SKM-1 (cell line): ENCODE measurements around the gene ARSJ.
A peak's percentile ranks its signal among the peaks of the same experiment; 100 is the strongest.
"Not testable (repeated sequence)": the region's sequence is repeated elsewhere in the genome, so short reads cannot be mapped to it uniquely, and the experiment has no call there.

Experiments used
- DNase-seq: peaks from one replicate; lab custom pipeline; 2025; ENCODE audit not compliant: unreplicated experiment; lab: John Stamatoyannopoulos, UW

Gene ARSJ

DNA sequence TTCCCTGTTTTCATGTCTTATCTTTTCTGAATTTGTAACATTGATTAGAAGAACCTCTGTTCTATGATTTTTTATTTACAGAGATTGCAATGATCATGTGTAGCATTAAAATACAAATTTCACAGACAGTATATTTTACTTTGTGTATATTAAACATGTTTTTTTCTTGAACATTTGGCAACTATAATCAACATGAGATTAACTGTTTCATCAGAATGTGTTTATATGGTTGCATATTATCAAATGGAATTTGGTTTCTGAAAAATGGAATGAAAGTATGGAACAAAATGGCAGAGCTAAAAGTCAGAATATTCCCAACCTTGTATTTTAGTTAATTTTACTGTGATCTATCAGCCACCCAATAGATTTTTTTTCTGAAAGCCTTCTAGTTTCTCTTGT, 19.9 kb downstream of the ARSJ start:
- DNase-seq, result no peak

DNA sequence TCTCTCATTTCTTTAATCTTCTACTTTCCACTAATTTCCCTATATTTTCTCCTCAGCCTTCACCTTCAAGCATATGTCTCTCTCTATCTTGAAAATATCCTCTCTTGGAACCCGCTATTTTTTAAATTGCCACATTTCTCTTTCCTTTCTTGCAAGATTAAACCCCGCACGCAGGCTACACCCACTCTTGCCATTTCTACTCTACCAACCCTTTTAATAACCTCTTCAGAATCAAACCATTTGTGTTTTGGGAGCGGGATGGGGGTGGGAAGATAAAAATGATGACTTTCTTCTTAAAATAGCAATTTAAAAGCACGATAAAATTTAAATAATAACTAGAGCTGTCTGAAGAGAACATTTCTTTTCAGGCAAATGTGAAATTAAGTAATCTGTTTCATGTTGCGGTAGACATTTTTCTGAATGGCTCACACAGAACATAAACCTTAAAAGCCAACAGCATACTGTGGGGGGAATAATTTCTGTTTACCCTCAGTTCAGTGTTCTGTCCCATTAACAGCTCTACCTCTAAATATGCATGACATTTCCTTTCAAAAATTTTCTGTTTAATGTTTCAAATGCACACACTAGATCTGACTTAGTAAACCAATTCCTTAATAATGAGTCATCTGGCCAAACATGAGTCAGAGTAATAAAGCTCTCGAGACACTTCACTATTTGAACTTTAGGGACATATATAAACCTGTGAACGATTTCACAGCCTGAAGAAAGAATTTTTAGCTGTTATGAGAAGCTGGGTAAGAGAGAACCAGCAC, 20.5 kb downstream of the ARSJ start:
- DNase-seq, result no peak

DNA sequence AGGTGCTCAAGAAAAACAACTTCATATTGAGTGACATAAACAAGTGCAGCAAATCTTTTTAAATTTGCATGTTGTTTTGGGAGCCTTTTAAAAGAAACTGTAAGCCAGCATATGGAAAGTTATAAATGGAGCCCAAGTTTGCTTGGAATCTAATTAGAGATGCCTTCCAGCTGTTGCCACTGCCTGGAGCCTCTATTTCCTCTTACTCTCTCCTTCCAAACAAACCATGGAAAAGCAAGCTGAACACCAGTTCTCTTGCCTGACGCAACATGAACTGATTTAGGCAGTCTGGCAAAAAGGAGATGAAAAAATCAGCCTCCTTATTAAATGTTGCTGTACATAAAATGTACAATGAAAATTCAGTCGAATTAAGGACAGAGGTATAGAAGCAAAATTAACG, 21.5 kb downstream of the ARSJ start:
- no peak for DNase-seq

DNA sequence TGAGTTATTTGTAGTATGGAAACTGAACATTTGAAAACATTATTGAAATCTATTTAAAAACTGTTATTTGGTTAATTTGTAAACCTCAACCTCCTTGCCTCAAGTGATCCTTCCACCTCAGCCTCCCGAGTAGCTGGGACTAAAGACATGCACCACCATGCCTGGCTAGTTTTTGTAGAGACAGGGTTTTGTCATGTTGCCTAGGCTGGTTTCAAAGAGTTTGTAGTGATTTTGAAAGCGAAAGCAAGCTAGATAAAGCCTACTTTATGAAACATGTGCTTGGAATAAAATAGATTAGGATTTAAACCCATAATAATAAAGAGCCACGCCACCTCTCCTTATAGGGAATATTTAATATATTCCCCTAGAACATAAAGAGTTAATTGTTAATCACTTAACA, 23.5 kb downstream of the ARSJ start:
- no peak for DNase-seq

DNA sequence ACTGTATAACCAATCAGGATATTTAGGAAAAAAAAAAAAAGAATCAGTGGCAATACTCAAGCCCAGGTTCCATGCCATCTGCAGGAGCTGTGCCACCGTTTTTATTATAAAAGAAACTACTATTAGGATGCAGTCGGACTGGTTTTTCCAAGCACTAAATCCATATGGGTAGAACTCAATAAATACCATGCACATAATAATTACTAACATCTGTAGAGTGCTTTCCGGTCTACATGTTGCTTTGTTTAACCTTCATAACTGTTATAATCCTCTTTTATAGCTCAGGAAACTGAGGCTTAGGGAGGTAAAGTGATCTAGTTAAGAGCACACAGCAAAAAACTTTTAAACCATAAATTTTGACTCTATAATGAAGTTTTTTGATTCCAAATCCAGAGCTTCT, 24.0 kb downstream of the ARSJ start:
- DNase-seq, result no peak

DNA sequence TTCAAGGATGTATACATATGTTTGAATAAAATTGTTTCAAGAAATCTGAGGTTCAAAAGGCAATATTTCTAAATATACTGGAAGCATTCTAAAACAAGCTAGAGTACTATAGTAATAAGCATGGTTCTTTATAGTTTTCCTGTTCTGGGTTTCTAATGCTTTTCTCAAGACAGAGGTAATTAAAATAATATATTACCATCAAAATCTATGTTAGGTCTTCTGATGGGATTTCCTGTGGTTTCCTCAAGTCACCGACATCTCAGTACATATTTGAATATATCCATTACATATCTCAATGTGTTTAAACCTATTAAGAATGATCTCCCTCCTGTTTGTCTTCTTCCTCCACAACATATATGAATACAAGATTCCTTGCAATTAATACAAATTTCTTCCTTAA, 25.6 kb downstream of the ARSJ start:
- DNase-seq, result no peak

DNA sequence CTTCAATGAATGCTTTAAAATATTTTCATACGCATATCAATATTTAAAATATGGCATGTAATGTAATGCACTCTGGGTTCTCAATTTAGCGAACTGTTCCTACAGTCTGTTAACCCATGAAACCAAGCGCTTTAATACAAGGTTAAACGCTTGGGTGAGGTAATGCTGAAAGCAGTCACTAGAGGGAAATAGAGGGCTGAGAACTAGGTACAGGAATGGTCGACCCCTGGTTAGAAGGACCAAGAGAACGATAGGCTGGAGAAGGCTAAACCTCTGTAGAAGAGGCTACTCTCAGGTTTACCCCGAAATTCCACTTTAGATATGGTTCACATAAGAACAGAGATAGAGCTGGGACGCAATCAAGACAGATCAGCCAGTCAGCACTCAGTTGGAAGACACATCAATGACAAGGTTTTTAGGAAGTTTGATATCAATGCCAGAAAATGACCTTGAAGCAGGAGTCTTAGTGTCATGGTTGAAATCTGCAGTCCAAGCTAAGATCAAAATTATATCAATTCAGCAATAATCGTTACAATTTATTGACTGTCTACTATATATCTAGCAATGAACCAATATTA, 26.9 kb downstream of the ARSJ start:
- DNase-seq, result peak; percentile 23

DNA sequence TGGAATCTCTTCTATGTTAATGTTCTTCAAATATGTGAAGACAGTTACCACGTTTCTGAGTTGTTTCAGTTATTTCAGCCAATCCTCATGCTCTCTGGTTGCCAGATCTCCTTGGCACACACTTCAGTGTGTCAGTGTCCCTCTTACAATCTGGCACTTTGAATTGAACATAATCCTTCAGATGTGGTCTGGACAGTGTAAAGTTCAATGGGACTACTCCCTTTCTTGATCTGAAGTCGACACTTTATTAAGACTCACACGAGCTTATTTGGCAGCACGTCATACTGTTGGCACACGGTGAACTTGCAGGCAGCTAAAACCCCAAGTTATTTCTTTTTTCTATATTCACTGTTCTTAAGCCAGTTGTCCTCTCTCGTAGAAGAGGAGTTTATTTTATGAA, 28.2 kb downstream of the ARSJ start:
- DNase-seq, result no peak

DNA sequence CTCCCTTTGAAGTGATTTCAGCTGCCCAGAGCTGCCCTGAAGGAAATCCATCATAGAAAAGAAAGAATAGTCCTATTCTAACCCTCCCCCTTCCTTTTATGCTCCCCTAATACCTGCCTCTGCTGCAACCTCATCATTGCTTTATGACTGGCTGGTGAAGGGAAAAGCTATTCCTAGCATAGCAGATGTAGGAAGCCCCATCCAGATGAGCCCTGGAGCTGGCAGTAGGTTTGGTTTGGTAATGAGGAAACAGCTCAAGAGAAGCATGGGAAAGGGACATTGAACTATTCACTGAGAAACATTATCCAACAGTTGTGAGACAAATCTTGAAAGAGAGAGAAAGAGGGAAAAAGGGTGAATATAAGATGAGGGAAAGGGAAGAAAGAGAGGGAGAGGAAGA, 29.2 kb downstream of the ARSJ start:
- no peak for DNase-seq

DNA sequence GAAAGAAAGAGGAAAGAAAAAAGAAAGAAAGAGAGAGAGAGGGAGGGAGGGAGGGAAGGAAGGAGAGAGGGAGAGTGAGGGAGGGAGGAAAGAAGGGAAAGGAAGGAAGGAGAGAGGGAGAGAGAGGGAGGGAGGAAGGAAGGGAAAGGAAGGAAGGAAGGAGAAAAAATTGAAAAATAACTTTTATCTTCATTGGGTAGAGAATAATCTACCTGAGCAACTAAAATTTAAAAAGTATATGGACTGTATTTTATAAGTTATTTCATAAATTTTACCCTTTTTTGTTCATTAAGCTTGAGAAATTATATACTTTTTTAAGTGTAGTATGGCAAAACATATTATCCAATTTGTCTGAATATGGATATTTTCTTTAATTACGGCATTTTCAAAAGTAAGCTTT, 32.0 kb downstream of the ARSJ start:
- no peak for DNase-seq

DNA sequence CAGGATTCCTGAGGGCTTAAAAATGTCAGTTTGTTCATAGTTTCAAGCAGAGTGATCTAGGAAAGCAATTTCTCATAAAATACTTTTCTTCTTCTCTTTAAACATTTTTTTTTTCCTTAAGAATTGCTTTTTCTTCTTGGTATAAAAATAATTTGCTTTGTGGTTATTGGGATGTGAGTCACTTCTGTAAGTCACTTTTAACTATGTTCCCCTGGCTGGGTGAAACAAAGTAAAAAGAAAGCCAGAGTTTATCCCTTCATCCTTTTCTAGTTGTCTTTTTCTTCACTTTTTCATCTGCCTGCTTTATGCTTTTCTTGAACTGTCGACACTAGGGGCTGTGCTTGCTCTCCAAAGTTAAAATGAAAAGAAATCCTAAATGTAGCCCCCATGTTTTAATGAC, 33.5 kb downstream of the ARSJ start:
- no peak for DNase-seq

DNA sequence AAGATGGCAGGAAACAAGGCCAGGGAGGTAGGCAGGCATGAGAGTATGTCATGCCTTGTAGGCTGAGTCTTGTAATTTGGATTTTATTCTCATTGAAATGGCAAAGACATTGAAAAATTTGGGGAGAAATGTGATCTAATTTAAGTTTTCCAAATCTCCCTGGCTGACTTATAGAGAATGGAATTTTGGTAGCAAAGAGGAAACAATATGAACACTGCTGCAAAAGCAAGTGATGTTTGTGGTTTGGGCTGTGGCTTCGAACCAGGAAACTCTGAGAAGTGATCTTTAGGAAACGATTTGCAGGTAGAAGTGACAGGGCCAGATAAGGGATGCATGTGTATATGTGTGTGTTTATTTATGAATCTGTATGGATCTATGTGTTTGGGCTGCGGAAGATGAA, 35.6 kb downstream of the ARSJ start:
- no peak for DNase-seq

DNA sequence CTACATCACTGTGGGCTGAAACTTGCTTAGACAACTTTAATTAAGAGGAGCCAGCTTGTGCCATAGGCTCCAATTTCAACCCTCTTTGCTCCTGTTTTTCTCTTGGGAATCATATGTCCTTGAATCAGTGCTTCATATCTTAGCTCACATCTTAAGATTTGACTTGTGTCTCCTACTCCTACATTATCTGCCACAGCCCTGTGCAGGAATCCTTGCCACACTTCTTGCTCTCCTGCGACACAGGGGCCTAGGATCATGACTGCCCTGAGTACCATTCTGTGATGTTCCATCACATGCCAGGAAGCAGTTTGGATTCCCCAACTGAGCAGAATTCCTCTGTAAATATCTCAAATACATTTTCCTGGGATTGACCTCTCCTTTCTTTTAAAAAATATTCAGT, 36.4 kb downstream of the ARSJ start:
- DNase-seq, result no peak

DNA sequence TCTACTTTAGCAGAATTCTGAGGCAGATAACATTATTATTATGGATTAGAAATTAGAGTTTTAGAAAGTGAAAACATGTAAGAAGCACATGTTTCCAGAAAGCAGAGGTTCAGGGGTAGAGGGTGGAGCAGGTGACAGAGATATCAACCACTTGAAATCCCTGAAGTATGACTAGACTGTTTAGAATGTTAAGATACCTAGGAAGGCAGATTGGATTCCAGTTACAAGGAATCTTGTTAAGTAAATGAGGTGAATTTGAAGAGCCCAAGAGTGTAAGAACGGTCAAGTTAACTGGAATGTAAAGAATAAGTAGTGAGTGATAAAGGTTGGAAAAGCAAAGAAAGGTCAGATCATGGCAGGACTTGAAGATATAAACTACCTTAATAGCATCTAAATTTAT, 37.6 kb downstream of the ARSJ start:
- DNase-seq, result no peak

DNA sequence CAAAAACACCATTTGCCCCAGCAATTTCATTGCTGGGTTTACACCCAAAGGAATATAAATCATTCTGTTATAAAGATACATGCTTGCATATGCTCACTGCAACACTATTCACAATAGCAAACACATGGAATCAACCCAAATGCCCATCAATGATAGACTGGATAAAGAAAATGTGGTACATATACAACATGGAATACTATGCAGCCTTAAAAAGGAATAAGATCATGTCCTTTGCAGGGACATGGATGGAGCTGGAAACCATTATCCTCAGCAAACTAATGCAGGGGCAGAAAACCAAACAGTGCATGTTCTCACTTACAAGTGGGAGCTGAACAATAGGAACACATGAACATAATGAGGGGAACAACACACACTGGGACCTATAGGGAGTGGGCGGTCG, 39.3 kb downstream of the ARSJ start:
- not testable (repeated sequence) for DNase-seq

DNA sequence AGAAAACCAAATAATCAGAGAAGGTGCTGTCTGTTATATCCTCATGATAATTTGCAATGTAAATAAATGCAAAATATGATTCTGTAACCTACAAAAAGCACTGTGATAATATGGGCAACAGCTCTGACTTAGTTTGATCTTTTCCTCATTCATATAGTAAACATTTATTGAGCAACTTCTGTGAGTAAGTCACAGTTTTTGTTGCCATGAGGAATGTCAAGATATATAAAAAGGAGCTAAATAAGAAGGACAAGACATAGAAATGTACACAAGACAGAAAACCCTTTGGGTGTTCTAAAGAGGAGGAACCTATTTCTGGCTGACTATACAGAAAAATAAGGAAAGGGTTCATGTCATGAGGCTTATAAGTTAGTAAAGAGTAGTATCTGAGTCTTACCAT, 44.3 kb downstream of the ARSJ start:
- no peak for DNase-seq

DNA sequence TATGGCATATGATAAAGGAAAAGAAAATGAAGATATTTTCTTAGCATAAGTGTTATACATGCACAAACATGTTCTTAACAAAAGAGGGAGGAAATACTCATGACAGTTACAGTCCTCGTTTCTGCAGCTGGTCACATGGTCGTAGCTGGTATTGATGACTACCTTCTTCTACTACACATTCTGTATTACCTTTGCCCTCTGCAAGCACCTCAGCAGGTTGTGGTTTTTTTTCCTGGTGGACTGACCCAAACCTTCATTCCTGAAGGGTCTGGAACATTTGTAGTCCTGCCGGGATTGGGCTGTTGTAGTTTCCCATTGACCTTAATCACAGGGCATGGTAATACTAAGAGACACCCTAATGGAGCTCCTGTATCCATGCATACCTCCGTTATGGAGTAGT, 54.7 kb downstream of the ARSJ start:
- DNase-seq, result not testable (repeated sequence)

DNA sequence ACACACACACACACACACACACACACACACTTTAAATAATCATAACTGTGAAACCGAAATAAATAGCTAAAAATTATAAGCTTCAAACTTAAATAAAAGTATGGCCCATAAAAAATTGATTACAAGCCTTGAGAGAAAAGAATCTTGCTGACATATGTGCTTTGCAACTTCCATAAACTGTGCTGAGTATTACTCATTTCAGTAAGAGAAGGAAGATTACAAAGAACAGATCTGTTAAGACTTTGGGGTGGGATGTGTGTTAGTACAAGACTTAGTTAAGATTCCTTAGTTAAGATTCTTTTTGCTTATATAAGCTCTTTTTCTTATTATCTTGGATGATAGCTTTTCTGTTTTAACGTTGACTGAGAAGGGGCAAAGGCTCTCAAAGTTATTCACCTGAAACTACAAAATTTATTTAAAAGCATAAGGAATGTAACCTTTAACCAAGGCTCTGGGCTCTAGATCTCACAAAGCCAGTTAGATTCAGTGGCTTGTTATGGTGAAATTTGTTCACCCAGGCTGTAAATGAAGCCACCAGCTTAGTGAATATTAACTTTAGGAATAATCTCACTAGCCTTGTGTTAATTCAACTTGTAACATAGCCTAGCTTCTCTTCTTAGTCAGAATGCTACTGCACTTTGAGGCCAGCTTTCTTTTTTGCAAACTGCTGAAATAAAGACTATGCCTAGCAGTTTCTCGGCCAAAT, 58.2 kb downstream of the ARSJ start:
- no peak for DNase-seq

DNA sequence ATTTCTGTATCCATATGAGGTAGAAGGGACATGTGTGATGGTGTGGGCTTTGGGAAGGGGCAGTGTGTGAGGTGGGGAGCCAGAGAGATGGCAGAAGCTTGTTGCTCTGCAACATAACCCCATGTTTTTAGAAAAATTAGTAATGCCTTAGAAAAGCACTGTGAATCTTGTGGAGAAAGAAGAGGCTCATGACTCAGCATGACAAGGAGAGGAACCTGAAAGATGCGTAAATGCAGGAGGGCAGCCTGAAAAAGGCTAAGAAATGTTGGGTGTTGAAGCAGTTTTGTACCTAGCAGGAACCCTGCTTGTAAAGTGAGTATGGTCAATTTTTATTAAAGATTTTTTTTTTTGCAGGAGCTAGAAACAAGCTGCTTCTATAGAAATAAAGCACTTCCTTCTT, 59.8 kb downstream of the ARSJ start:
- DNase-seq, result no peak

DNA sequence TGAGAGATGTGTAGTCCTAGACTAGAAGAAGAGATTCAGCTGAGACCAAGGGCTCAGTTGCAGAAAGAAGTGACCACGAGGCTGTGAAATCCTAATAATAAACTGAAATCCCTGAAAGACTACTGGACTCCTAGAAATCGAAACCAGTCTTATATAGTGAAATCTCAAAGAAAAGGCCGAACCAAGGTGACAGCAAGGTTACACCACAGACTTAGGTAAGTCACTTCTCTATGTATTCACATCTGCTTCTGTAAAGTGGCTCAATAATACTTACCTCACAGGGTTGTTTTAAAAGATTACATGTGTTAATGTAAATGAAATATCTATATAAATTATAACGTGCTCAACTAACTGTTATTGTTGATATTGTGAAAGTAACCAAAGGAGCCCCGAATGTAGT, 60.3 kb downstream of the ARSJ start:
- no peak for DNase-seq

DNA sequence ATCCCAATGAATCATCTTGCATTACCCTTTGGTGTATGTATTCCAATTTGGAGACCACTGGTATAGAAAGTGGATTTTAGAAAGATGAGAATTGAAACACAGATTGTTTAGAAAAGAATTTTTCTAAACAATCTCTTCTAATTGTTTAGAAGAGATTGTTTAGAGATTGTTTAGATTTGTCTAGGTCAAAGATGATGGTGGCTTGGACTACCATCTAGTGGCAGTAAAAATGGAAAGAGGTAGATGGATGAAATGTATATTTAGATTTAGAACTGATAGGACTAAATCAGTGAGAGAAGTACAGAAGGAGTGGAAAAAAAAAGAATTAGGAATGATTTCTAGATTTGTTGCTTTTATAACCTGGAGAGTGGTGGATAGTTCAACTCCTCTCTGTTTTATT, 70.6 kb downstream of the ARSJ start:
- DNase-seq, result no peak

DNA sequence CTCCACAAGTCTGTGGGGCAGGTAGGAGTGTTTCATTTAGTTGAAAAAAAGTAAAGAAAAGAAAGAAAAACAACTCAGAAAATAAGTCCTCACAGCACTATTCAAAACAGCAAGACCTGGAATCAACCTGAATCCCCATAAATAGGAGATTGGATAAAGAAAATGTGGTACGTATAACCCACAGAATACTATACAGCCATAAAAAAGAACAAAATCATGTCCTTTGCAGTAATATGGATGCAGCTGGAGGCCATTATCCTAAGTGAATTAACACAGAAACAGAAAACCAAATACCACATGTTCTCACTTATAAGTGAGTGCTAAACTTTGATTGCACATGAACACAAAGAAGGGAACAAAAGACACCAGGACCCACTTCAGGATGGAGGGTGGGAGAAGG, 71.9 kb downstream of the ARSJ start:
- no peak for DNase-seq

DNA sequence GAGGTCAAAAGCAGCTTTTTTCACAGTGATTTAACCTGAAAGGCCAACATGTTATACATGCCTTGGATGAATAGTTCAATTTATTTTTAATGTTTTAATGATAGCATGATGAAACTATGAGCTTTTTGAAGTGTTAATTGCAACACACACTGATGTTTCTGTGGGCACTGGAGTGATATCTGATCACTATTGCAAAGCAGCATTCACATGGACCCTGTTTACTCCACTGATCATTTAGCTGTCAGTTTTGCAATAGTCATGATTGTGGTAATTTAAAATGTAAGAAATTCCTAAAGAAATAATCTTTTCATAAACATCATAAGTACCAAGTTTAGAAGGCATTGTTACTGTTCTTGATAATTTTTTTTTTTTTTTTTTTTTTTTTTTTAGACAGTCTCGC, 74.1 kb downstream of the ARSJ start:
- DNase-seq, result no peak
